GM23248 (cell line): Measurements from ENCODE around the gene EGFLAM. TPM values are rescaled to one million over a fixed set of nuclear protein-coding genes. Genes with fewer than 3 reads are reported as not detected.
A peak's percentile ranks its signal among the peaks of the same experiment; 100 is the strongest.

Source experiments
- DNase-seq: peaks from one replicate; pipeline ENCODE4 v3.0.0-alpha.2; 2015
- H2AFZ ChIP-seq: fragments of 200-600 bp; sonication (generic); 2 replicates; pipeline ENCODE4 v1.6.1; 2016; ENCODE audit warnings: antibody characterized with exemption
- H3F3A ChIP-seq: fragments of 200-600 bp; sonication (generic); 2 replicates; pipeline ENCODE4 v1.6.1; 2016; ENCODE audit warnings: mild to moderate bottlenecking, antibody characterized with exemption, mixed run types; ENCODE audit not compliant: insufficient read depth
- H3K27ac ChIP-seq: fragments of 200-600 bp; sonication (generic); 2 replicates; pipeline ENCODE4 v1.5.1; 2016; ENCODE audit warnings: mild to moderate bottlenecking
- H3K27me3 ChIP-seq: fragments of 200-600 bp; sonication (generic); replicated peaks from 2 replicates; pipeline ENCODE4 v1.6.1; 2016; ENCODE audit warnings: mild to moderate bottlenecking; ENCODE audit not compliant: insufficient read depth
- H3K36me3 ChIP-seq: fragments of 200-600 bp; sonication (generic); 2 replicates; pipeline ENCODE4 v1.6.1; 2016; ENCODE audit warnings: low read depth, mild to moderate bottlenecking
- H3K4me1 ChIP-seq: fragments of 200-600 bp; sonication (generic); 2 replicates; pipeline ENCODE4 v1.6.1; 2016; ENCODE audit warnings: mild to moderate bottlenecking; ENCODE audit not compliant: insufficient read depth
- H3K4me2 ChIP-seq: fragments of 200-600 bp; sonication (generic); one replicate; pipeline ENCODE4 v1.6.1; 2016; ENCODE audit warnings: mild to moderate bottlenecking; ENCODE audit not compliant: unreplicated experiment
- H3K4me3 ChIP-seq: fragments of 200-600 bp; sonication (generic); 2 replicates; pipeline ENCODE4 v1.5.1; 2016; ENCODE audit warnings: mild to moderate bottlenecking
- H3K79me2 ChIP-seq: fragments of 200-600 bp; sonication (generic); 2 replicates; pipeline ENCODE4 v1.6.1; 2016; ENCODE audit warnings: mild to moderate bottlenecking; ENCODE audit not compliant: insufficient read depth
- H3K9ac ChIP-seq: fragments of 200-600 bp; sonication (generic); 2 replicates; pipeline ENCODE4 v1.6.1; 2016; ENCODE audit warnings: mild to moderate bottlenecking
- H3K9me2 ChIP-seq: fragments of 200-600 bp; sonication (generic); 2 replicates; pipeline ENCODE4 v1.6.1; 2016; ENCODE audit warnings: mixed run types, mild to moderate bottlenecking, moderate library complexity; ENCODE audit not compliant: insufficient read depth
- H3K9me3 ChIP-seq: fragments of 200-600 bp; sonication (generic); one replicate; pipeline ENCODE4 v1.6.1; 2017; ENCODE audit warnings: low read depth
- H4K20me1 ChIP-seq: fragments of 200-600 bp; sonication (generic); 2 replicates; pipeline ENCODE4 v1.6.0; 2016; ENCODE audit not compliant: insufficient read depth
- EZH2 ChIP-seq: fragments of 200-600 bp; sonication (generic); IDR thresholded peaks from 2 replicates; pipeline ENCODE4 v1.6.1; 2018; ENCODE audit warnings: antibody characterized with exemption, mild to moderate bottlenecking; ENCODE audit not compliant: insufficient read depth, poor library complexity, severe bottlenecking
- EZH2phosphoT487 ChIP-seq: fragments of 200-600 bp; sonication (generic); IDR thresholded peaks from 2 replicates; pipeline ENCODE4 v1.6.1; 2018; ENCODE audit warnings: antibody characterized with exemption, moderate library complexity, mild to moderate bottlenecking, low read depth; ENCODE audit not compliant: insufficient read depth
- WGBS, 2 experiments: methylation state at CpG; one replicate each; pipeline ENCODE4 v1.1.6; 2015 to 2017; ENCODE audit warnings: low lambda C conversion rate in 2 of 2, low coverage in 1 of 2; ENCODE audit errors: missing lambda C conversion rate in 2 of 2; 5-methylcytosine and 5-hydroxymethylcytosine counted together
- in situ Hi-C: fragments of 300-500 bp; cut with MboI; formaldehyde crosslinking; loops from 2 replicates; pipeline ENCODE4 v1.15.0; 2020
- polyA plus RNA-seq: library from polyadenylated mRNA; unstranded; fragments of >200 nt; fragmentation: Nextera tagmentation; extraction: Ambion mirVana; gene quantifications from 2 replicates; pipeline ENCODE4 v1.2.1, GENCODE V29; 2016
- total RNA-seq: library from RNA; depleted of rRNA; stranded (reverse); fragments of >200 nt; shearing (Covaris generic); gene quantifications from 2 replicates; pipeline ENCODE4 v1.2.3, GENCODE V29; 2014

The EGFLAM gene
- total and polyA plus RNA-seq, 2 experiments from 2014 or later, result not detected

- no peaks in the 10 kb centered on the region for H3K9me3 ChIP-seq
- peak; percentile 48 for DNase-seq
- no peaks in the 10 kb centered on the region for H3K27me3 ChIP-seq
- no peaks in the 10 kb centered on the region for H3K36me3 ChIP-seq
- H3K4me1 ChIP-seq, result no peaks in the 10 kb centered on the region
- H3K9ac ChIP-seq, result no peak overlapping the region
- H3F3A ChIP-seq, result no peaks in the 10 kb centered on the region
- H3K4me2 ChIP-seq, result no peak overlapping the region
- H3K27ac ChIP-seq, result no peak overlapping the region
- TF ChIP-seq EZH2 (no peak), EZH2phosphoT487 (no peak)
- H3K4me3 ChIP-seq, result no peak overlapping the region
- no peaks in the 10 kb centered on the region for H3K79me2 ChIP-seq
- no peaks in the 10 kb centered on the region for H3K9me2 ChIP-seq
- H4K20me1 ChIP-seq, result no peaks in the 10 kb centered on the region
- in situ Hi-C loops, result no loop called here
- WGBS, 2 experiments, result 58 to 61% methylated on average over 6 of the region's 6 CpGs
- H2AFZ ChIP-seq, result no peak overlapping the region
Measured at GRCh38 chr5:38347040-38347763, 88.8 kb downstream of the EGFLAM start.

GRCh38 chr5:38347896-38348295, 89.5 kb downstream of the EGFLAM start:
- no peaks in the 10 kb centered on the region for H3K27me3 ChIP-seq
- 57 to 86% methylated on average over 1 of the region's 1 CpG for WGBS, 2 experiments
- no peak overlapping the region for H3K4me3 ChIP-seq
- no peaks in the 10 kb centered on the region for H3K9me3 ChIP-seq
- H3K9ac ChIP-seq, result no peak overlapping the region
- in situ Hi-C loops, result no loop called here
- no peaks in the 10 kb centered on the region for H3K4me1 ChIP-seq
- peak; percentile 9 for DNase-seq
- no peaks in the 10 kb centered on the region for H3K79me2 ChIP-seq
- H4K20me1 ChIP-seq, result no peaks in the 10 kb centered on the region
- no peak overlapping the region for H3K27ac ChIP-seq
- H3K4me2 ChIP-seq, result no peak overlapping the region
- H3F3A ChIP-seq, result no peaks in the 10 kb centered on the region
- H3K36me3 ChIP-seq, result no peaks in the 10 kb centered on the region
- H2AFZ ChIP-seq, result no peak overlapping the region
- no peaks in the 10 kb centered on the region for H3K9me2 ChIP-seq
- no peak for TF ChIP-seq EZH2phosphoT487
- no peak for TF ChIP-seq EZH2

- TF ChIP-seq EZH2phosphoT487 (no peak), EZH2 (no peak)
- no peaks in the 10 kb centered on the region for H3K4me1 ChIP-seq
- peaks cover 16% of the 10 kb centered on the region; the same call in 1 of the 2 replicates for H3K27me3 ChIP-seq
- no peaks in the 10 kb centered on the region for H3K9me3 ChIP-seq
- H3K9ac ChIP-seq, result no peak overlapping the region
- H3F3A ChIP-seq, result no peaks in the 10 kb centered on the region
- no peak for DNase-seq
- WGBS, 2 experiments, result 71 to 77% methylated on average over 11 of the region's 11 CpGs
- H3K4me3 ChIP-seq, result no peak overlapping the region
- no peak overlapping the region for H2AFZ ChIP-seq
- no peaks in the 10 kb centered on the region for H4K20me1 ChIP-seq
- H3K79me2 ChIP-seq, result no peaks in the 10 kb centered on the region
- no peaks in the 10 kb centered on the region for H3K9me2 ChIP-seq
- H3K36me3 ChIP-seq, result no peaks in the 10 kb centered on the region
- in situ Hi-C loops, result no loop called here
- no peak overlapping the region for H3K27ac ChIP-seq
- no peak overlapping the region for H3K4me2 ChIP-seq
Measured at GRCh38 chr5:38360323-38361061, 102.1 kb downstream of the EGFLAM start.

GRCh38 chr5:38362713-38363112, 104.4 kb downstream of the EGFLAM start:
- in situ Hi-C loops, result no loop called here
- H3K36me3 ChIP-seq, result no peaks in the 10 kb centered on the region
- no peaks in the 10 kb centered on the region for H3K9me3 ChIP-seq
- H3K9me2 ChIP-seq, result no peaks in the 10 kb centered on the region
- no peak for DNase-seq
- H4K20me1 ChIP-seq, result no peaks in the 10 kb centered on the region
- no peaks in the 10 kb centered on the region for H3F3A ChIP-seq
- WGBS, 2 experiments, result 90 to 94% methylated on average over 3 of the region's 3 CpGs
- no peak overlapping the region for H3K27ac ChIP-seq
- H3K4me1 ChIP-seq, result no peaks in the 10 kb centered on the region
- H2AFZ ChIP-seq, result no peak overlapping the region
- H3K79me2 ChIP-seq, result no peaks in the 10 kb centered on the region
- H3K27me3 ChIP-seq, result peaks cover 27% of the 10 kb centered on the region
- H3K4me3 ChIP-seq, result no peak overlapping the region
- no peak overlapping the region for H3K9ac ChIP-seq
- TF ChIP-seq EZH2, result no peak
- TF ChIP-seq EZH2phosphoT487, result no peak
- H3K4me2 ChIP-seq, result no peak overlapping the region
